MM.1S (cell line): ENCODE data around the gene KHK.

Experiments
- DNase-seq: peaks from one replicate; pipeline ENCODE4 v3.0.0-alpha.2; 2015
- H2AFZ ChIP-seq: fragments of 300-600 bp; sonication (generic); 2 replicates; pipeline ENCODE4 v1.6.0; 2016; ENCODE audit warnings: antibody characterized with exemption, low read length
- H3F3A ChIP-seq: fragments of 300-600 bp; sonication (generic); 2 replicates; pipeline ENCODE4 v1.6.1; 2016; ENCODE audit warnings: mild to moderate bottlenecking, antibody characterized with exemption, low read length, moderate library complexity, mixed read lengths; ENCODE audit not compliant: insufficient read depth
- H3K27ac ChIP-seq: fragments of 300-600 bp; sonication (generic); 2 replicates; pipeline ENCODE4 v1.5.1; 2016; ENCODE audit warnings: mild to moderate bottlenecking, low read length
- H3K27me3 ChIP-seq: fragments of 300-600 bp; sonication (generic); replicated peaks from 2 replicates; pipeline ENCODE4 v1.6.0; 2016; ENCODE audit warnings: low read length; ENCODE audit not compliant: insufficient read depth
- H3K36me3 ChIP-seq: fragments of 300-600 bp; sonication (generic); replicated peaks from 2 replicates; pipeline ENCODE4 v1.6.1; 2016; ENCODE audit warnings: mild to moderate bottlenecking, low read length, mixed read lengths; ENCODE audit not compliant: insufficient read depth
- H3K4me1 ChIP-seq: fragments of 300-600 bp; sonication (generic); 2 replicates; pipeline ENCODE4 v1.6.1; 2016; ENCODE audit warnings: low read length, mixed read lengths
- H3K4me2 ChIP-seq: fragments of 300-600 bp; sonication (generic); 2 replicates; pipeline ENCODE4 v1.6.0; 2016; ENCODE audit warnings: low read depth, low read length
- H3K4me3 ChIP-seq: fragments of 300-600 bp; sonication (generic); 2 replicates; pipeline ENCODE4 v1.5.1; 2016; ENCODE audit warnings: low read length, mixed read lengths
- H3K79me2 ChIP-seq: fragments of 300-600 bp; sonication (generic); 2 replicates; pipeline ENCODE4 v1.6.1; 2016; ENCODE audit warnings: mixed run types, low read length, mixed read lengths
- H3K9ac ChIP-seq: fragments of 300-600 bp; sonication (generic); 2 replicates; pipeline ENCODE4 v1.6.1; 2016; ENCODE audit warnings: low read length, mixed read lengths
- H3K9me2 ChIP-seq: fragments of 300-600 bp; sonication (generic); replicated peaks from 2 replicates; pipeline ENCODE4 v1.6.1; 2016; ENCODE audit warnings: mild to moderate bottlenecking, low read length, mixed read lengths; ENCODE audit not compliant: insufficient read depth
- H3K9me3 ChIP-seq: fragments of 300-600 bp; sonication (generic); replicated peaks from 2 replicates; pipeline ENCODE4 v1.6.1; 2016; ENCODE audit warnings: mild to moderate bottlenecking, low read length, mixed read lengths; ENCODE audit not compliant: insufficient read depth
- H4K20me1 ChIP-seq: fragments of 300-600 bp; sonication (generic); 2 replicates; pipeline ENCODE4 v1.6.1; 2016; ENCODE audit warnings: mild to moderate bottlenecking, low read length, moderate library complexity, mixed read lengths; ENCODE audit not compliant: insufficient read depth
- CTCF ChIP-seq: fragments of 300-600 bp; sonication (generic); IDR thresholded peaks from 2 replicates; pipeline ENCODE4 v1.5.1; 2016; ENCODE audit warnings: antibody characterized with exemption, low read length, mixed read lengths
- EZH2 ChIP-seq: fragments of 300-600 bp; sonication (generic); optimal IDR thresholded peaks from 2 replicates; pipeline ENCODE3; 2017; ENCODE audit warnings: low read depth, mild to moderate bottlenecking, antibody characterized with exemption, low read length, mixed read lengths
- EZH2phosphoT487 ChIP-seq: fragments of 300-600 bp; sonication (generic); IDR thresholded peaks from 2 replicates; pipeline ENCODE4 v1.6.1; 2018; ENCODE audit warnings: antibody characterized with exemption, low read length

Gene KHK

DNA sequence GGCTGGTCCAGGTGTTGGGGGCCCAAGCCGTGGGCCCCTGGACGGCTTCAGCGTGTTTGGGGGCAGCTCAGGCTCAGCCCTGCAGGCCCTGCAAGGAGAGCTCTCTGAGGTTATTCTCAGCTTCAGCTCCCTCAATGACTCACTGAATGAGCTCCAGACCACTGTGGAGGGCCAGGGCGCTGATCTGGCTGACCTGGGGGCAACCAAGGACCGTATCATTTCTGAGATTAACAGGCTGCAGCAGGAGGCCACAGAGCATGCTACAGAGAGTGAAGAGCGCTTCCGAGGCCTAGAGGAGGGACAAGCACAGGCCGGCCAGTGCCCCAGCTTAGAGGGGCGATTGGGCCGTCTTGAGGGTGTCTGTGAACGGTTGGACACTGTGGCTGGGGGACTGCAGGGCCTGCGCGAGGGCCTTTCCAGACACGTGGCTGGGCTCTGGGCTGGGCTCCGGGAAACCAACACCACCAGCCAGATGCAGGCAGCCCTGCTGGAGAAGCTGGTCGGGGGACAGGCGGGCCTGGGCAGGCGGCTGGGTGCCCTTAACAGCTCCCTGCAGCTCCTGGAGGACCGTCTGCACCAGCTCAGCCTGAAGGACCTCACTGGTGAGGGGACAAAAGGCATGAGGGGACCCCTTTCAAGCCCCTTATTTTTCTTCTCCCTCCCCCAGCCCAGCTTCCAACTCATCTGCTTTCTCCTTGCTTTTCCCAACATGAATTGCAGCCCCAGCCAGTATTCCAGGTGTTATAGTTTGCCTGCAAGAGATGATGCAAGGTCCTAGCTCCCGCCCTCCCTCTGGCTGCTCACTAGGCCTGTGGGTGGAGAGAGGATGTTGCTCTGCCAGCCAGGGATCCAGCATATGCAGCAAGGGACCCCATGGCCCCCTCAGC, 2.9 kb upstream of the KHK start:
- no peaks in the 10 kb centered on the region for H3K9me3 ChIP-seq
- H3K79me2 ChIP-seq, result peaks cover 31% of the 10 kb centered on the region
- no peak overlapping the region for H2AFZ ChIP-seq
- no peaks in the 10 kb centered on the region for H3K9me2 ChIP-seq
- no peak overlapping the region for H3K9ac ChIP-seq
- no peaks in the 10 kb centered on the region for H3K36me3 ChIP-seq
- H3F3A ChIP-seq, result peaks cover 27% of the 10 kb centered on the region
- no peak for DNase-seq
- H3K4me1 ChIP-seq, result peaks cover 25% of the 10 kb centered on the region
- H3K27ac ChIP-seq, result no peak overlapping the region
- no peak for TF ChIP-seq CTCF
- TF ChIP-seq EZH2phosphoT487, result no peak
- no peaks in the 10 kb centered on the region for H4K20me1 ChIP-seq
- no peaks in the 10 kb centered on the region for H3K27me3 ChIP-seq
- no peak overlapping the region for H3K4me2 ChIP-seq
- H3K4me3 ChIP-seq, result no peak overlapping the region

- H3K4me1 ChIP-seq, result peaks cover 25% of the 10 kb centered on the region
- H3K79me2 ChIP-seq, result peaks cover 30% of the 10 kb centered on the region
- DNase-seq, result no peak
- TF ChIP-seq CTCF, result no peak
- no peak for TF ChIP-seq EZH2phosphoT487
- no peak for TF ChIP-seq EZH2
- no peak overlapping the region for H2AFZ ChIP-seq
- no peak overlapping the region for H3K27ac ChIP-seq
- H3K4me3 ChIP-seq, result no peak overlapping the region
- H3K9me2 ChIP-seq, result no peaks in the 10 kb centered on the region
- no peaks in the 10 kb centered on the region for H3K36me3 ChIP-seq
- H3K4me2 ChIP-seq, result no peak overlapping the region
- no peaks in the 10 kb centered on the region for H3K27me3 ChIP-seq
- H3F3A ChIP-seq, result peaks cover 27% of the 10 kb centered on the region
- H4K20me1 ChIP-seq, result no peaks in the 10 kb centered on the region
- no peaks in the 10 kb centered on the region for H3K9me3 ChIP-seq
- H3K9ac ChIP-seq, result no peak overlapping the region
Measured at GRCh38 chr2:27084297-27085061, 2.1 kb upstream of the KHK start.

- H2AFZ ChIP-seq, result peak overlapping the region; percentile 29; the same call in 1 of the 2 replicates
Measured at GRCh38 chr2:27085062-27085672, 1.4 kb upstream of the KHK start.

More at GRCh38 chr2:27085062-27085672, 1.4 kb upstream of the KHK start:
- Histone ChIP-seq H3F3A (peaks cover 24% of the 10 kb centered on the region), H3K4me3 (peak overlapping the region; percentile 64), H3K9me2 (no peaks in the 10 kb centered on the region), H3K36me3 (no peaks in the 10 kb centered on the region), H3K79me2 (peaks cover 24% of the 10 kb centered on the region), H3K9me3 (no peaks in the 10 kb centered on the region), H3K27ac (peak overlapping the region; percentile 46; the same call in 1 of the 2 replicates), H3K4me2 (peak overlapping the region; percentile 59), H3K9ac (peak overlapping the region; percentile 65; the same call in 1 of the 2 replicates), H3K27me3 (no peaks in the 10 kb centered on the region), H4K20me1 (no peaks in the 10 kb centered on the region), H3K4me1 (peaks cover 22% of the 10 kb centered on the region)
- DNase-seq, result no peak
- no peak for TF ChIP-seq EZH2
- no peak for TF ChIP-seq CTCF
- TF ChIP-seq EZH2phosphoT487, result no peak
